Posterior vena cava (tissue), 2 donors: ENCODE data around the gene DDN. TPM values are rescaled to one million over a fixed set of nuclear protein-coding genes. Genes with fewer than 3 reads are reported as not detected.

Experiments
- DNase-seq: peaks from one replicate; pipeline ENCODE4 v3.0.0-alpha.2; 2020; ENCODE audit warnings: low spot score
- intact Hi-C, 2 donors: fragments of 100-400 bp; cut with DNase I; formaldehyde crosslinking; loops; one replicate each; pipeline versions ENCODE4 v1.14.1 to v1.14.2; 2022 to 2023
- long read RNA-seq, 2 donors: library from polyadenylated mRNA; unstranded; transcript quantifications; one replicate each; pipeline ENCODE4 v2.0.0, GENCODE V29; 2020 to 2021
- total RNA-seq, 2 donors: library from RNA; stranded (reverse); fragmentation: NEBNext Ultra II Directional; extraction: Animal tissue kit (Norgen Biotek cat#: 25700); gene quantifications; one replicate each; pipeline ENCODE4 v1.2.1, GENCODE V29; 2021
- donor health status: DM: yes; HTN: yes; CAD: no.
- donor health status: DM: yes; HTN: yes; CAD: no.

DDN gene
- total RNA-seq = not detected
- long read RNA-seq, donor 1 = 0 reads
- long read RNA-seq, donor 2 = 0 reads

DNA sequence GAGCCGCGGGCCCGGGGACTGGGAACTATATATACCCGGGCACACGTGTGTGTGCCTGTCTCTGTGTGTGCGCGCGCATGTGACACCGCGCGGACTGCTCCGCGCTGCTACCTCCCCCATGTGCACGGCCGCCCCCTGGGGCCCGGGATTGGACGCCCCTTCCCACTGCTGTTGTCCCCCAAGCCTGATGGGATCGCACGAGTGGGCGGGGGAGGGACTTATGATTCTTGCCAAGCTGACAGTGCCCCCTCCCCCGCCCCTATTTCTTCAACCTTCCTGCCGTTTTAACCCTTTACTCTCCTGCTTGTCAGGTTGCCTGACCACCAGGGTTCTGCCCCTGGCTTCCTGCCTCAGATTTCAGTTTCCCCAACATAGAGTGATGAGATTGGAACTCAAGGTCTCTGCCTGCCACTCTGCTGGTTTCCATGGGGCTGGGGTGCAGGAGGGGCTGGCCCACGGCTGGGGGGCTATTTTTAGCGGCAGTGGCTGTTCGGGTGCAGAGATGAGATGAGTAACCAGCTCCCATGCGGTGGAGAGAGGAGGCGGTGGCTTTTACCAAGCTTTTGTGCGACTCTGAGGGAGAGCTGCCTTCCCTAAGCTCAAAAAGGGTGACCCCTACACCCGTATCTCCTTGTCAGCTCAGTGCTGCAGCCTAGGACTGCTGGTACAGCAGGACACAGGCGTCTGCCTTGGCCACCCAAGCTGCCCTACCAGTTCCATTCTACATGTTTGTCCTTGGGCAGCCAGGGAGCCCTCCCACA lies at the start of gene DDN:
DDN (minus strand) TSS at position 5 of the 761 bp plus-strand sequence. CDS start 88 bp downstream, outside the sequence.
- DNase-seq = no peak
- intact Hi-C loops = no loop called here

GRCh38 chr12:49048953-49049352 lies 49.8 kb upstream of the DDN start:
- no peak for DNase-seq
- intact Hi-C loops = no loop called here

DNA sequence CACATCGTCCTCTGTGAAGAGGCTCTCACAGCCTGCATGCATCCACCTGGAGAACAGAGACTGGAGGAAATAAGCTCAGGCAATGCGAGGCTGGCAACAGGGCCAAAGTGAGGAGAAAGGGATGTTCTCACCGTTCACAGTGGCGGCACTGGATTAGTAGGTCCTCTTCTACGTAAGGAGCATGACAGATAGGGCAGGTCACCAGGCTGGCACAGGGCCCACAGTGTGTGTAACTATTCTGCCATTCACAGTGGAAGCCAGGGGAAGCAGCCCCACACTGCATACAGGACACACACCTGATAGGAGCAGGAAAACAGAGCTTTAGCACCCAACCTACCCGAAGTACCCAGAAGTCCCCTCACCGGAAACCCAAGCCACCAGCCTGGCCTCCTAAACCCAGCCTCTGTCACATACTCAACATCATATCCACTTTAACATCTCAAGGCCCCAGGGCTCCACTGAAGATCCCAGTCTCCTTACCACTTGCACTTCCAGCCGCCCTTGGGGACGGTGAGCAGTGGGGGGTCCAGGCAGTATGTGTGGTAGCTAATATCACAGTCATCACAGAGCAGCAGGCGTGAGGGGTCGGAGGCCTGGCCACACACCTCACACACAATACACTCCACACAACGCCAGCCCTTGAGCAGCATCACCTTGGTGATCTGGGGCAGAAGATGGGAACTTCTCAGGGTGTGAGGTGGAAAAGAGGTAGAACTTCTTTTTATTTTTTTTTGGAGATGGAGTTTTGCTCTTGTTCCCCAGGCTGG lies 47.1 kb upstream of the DDN start:
- intact Hi-C loops = no loop called here
- DNase-seq = no peak

- no peak for DNase-seq
- intact Hi-C loops = no loop called here
Measured at GRCh38 chr12:49044660-49045059, 45.5 kb upstream of the DDN start.

GRCh38 chr12:49043856-49044258 lies 44.7 kb upstream of the DDN start:
- intact Hi-C loops = no loop called here
- peak; percentile 90 for DNase-seq

DNA sequence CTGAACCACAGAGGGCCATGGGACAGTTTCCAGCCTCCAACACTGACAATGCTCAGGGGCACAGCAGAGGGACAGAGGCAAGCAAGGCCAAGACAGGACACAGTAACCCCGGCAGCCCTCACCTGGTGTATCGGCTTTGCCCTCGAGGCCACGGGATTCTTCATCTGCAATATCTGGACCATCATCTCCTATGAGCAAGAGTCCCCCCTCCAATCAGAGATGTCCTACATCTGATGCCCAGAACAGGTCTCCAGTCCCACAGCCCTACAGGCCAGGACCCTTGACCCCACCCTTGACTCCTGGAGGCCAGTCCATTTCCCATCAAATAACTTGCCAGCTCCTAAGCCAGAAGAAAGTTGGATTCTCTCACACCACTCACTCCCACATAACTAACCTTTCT lies 44.1 kb upstream of the DDN start:
- no peak for DNase-seq

DNA sequence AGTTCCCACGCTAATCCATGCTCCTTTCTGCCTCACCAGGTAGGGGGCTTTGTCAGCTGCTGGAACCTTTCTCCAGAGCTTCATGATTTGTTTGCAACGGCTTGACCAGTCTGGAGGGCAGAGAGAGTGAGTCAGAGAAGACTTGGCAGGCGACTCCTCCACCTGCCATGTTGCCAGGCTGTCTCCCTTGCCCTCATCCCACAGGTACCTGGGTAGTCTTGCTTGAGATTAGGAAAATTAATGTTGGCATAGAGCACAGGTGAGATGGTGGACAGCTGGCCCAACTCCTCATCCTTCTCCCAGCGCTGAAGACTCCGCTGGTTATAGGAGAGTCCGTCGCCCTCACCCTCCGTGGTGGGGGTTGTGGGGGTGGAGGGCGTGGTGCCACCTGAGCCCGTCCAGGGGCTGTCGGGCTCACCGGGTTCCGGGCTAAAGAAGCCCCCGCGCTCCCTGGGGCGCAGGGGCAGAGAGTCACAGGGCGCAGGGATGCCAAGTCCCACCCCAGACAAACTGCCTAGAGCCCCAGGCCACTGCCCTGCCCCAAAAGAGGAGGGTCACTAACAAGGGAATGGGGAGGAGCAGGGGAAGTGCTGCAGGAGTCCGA lies 42.8 kb upstream of the DDN start:
- no peak for DNase-seq
- intact Hi-C loops = no loop called here

More for the DNA sequence above, 44.1 kb upstream of the DDN start:
- intact Hi-C loops = no loop called here

GRCh38 chr12:49041036-49041880 lies 42.1 kb upstream of the DDN start:
- no peak for DNase-seq
- intact Hi-C loops = no loop called here

DNA sequence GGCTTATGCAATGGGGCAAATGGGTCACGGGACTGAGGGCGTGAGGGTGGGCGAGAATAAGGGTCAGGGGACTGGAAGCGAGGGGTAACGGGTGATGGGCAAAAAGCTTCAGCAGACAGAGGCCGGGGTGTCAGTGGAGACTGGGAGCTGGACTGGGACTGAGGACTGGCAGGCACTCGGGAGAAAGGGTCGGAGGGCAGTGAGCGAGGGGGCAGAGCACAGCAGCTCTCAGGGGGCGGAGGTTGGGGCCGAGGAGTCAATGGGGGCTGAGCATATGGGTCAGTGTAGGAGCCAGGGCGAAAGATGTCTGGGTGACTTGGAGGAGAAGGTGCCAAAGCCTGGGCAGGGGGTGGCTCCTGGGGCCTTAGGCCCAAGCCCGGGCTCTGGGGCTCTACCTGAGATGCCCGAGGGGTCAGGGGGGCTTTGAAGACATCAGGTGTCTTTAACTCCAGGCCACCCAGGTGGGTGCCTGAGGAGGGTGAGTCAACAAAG lies 41.2 kb upstream of the DDN start:
- DNase-seq = no peak
- intact Hi-C loops = no loop called here

GRCh38 chr12:49039421-49040363 lies 40.5 kb upstream of the DDN start:
- intact Hi-C loops = no loop called here
- peak; percentile 73 for DNase-seq

- peak; percentile 76 for DNase-seq
- intact Hi-C loops = no loop called here
Measured at GRCh38 chr12:49038291-49038955, 39.2 kb upstream of the DDN start.

DNA sequence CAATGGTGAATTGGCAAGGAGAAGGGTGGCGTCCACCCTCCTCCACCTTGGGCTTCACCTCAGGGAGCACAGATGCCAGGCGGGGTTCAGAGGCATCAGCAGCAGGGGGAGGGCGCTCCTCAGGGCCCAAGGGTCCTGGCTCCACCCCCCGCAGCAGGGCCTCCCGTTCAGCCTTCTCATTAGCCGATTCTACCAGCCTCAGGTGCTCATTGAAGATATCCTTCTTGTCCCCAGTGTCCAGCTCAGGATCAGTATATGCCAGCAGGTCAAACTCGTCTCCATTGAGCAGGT lies 38.7 kb upstream of the DDN start:
- intact Hi-C loops = no loop called here
- no peak for DNase-seq

DNA sequence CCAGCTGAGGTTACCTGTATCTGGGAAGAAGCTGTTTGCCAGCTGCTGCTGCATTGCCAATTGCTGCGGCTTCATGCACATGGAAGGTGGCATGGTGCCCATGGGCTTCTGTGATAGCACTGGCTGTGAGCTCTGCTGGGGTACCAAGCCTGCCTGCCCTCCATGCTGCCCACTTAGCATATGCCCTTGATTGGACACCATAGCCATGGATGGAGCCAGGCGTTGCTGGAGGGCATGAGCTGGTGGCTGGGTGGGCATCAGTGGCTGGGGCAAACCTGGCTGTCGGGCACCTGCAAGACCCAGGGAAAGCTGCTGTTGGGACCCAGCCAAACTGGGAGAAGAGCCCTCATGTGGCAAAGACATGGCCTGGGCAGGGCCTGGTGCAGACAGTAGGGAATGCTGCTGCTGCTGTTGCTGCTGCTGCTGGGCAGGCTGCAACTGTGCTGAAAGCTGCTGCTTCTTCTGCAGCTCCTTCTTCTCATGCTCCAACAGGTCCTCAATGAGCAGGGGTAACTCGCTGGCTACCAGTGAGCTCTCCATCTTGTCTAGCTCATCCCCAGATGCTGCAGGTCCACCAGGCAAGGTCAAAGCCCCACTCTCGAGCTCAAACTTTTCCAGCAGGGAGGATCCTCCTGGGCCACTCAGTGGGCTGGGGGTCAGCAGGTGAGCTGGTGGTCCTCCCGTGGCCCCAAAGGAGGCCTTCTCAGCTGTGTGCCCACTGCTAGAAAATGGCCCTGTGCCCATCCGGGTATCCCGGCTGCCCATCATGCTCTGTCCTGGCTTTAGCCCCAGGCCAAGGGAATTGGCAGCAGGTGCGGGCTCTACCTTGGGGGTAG lies 38.2 kb upstream of the DDN start:
- intact Hi-C loops = no loop called here
- DNase-seq = peak; percentile 74

- no peak for DNase-seq
- intact Hi-C loops = no loop called here
Measured at GRCh38 chr12:49036029-49036428, 36.9 kb upstream of the DDN start.

DNA sequence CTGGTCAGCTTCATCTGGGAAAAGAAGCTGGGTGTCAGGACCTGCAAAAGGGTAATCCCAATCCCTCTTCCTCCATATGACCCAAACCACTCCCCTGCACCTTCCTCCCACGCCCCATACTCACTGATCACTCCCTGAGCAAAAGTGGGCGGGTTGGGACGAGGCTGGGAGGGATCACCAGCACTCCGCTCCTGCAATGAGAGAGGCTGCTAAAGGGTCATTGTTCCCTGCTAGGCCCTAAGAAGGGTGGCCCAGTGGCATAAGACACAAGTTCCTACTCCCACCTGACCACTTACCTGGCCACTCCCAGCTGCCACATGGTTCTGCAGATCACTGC lies 35.1 kb upstream of the DDN start:
- intact Hi-C loops = no loop called here

GRCh38 chr12:49033611-49034285 lies 34.6 kb upstream of the DDN start:
- intact Hi-C loops = no loop called here
- no peak for DNase-seq

More for the DNA sequence above, 35.1 kb upstream of the DDN start:
- no peak for DNase-seq
